Measurements from ENCODE around the gene NMUR1.

GRCh38 chr2:231568785-231569435, 38.7 kb upstream of the NMUR1 start:
- TF ChIP-seq CTCF (IDR thresholded peaks at IDR 0.05; ENCODE audit: poor library complexity): no peak
- no peak for TF ChIP-seq EZH2 (IDR thresholded peaks at IDR 0.05; ENCODE audit: borderline replicate concordance)
- TF ChIP-seq EZH2phosphoT487 (IDR thresholded peaks at IDR 0.05; ENCODE audit: low read depth, severe bottlenecking, unreplicated experiment): no peak
